Stimulated activated CD4-positive, alpha-beta T cell treated with anti-CD3 and anti-CD28 coated beads, Interleukin-15, amount 100 ng/mL, for 1 hour (primary cell): ENCODE data around the gene MOB2.

Source experiments
- DNase-seq, 2 donors: peaks; one replicate each; pipeline ENCODE4 v3.0.0-alpha.2; 2020; ENCODE audit warnings: low read depth in 1 of 2, low spot score in 1 of 2

The MOB2 gene

GRCh38 chr11:1486054-1486825 lies at the start of gene MOB2:
Gene MOB2, minus strand, starts transcription at chr11:1486779. Its CDS starts 223 bp downstream, at chr11:1486556.
- DNase-seq: no peak

GRCh38 chr11:1534682-1535081 lies 48.1 kb upstream of the MOB2 start:
- DNase-seq: no peak

DNA sequence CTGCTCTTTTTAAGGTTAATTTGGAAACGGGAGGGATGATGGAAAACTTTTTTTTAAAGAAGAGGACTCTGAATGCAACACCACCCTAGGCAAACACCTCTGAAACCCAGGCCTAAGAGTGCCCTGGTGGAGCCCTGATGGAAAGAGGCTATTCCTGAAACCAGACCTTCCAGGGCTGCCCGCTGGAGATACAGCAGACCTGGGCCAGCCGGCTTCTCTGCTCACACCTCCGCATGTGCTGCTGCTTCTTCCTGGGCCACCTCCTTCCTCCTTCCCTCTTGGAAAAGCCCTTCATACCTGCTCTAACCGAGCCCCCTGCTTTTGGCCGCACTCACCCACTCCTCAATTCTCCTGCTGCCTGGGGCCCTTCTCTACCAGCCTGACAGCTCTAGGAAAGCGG lies 47.6 kb upstream of the MOB2 start:
- no peak for DNase-seq

DNA sequence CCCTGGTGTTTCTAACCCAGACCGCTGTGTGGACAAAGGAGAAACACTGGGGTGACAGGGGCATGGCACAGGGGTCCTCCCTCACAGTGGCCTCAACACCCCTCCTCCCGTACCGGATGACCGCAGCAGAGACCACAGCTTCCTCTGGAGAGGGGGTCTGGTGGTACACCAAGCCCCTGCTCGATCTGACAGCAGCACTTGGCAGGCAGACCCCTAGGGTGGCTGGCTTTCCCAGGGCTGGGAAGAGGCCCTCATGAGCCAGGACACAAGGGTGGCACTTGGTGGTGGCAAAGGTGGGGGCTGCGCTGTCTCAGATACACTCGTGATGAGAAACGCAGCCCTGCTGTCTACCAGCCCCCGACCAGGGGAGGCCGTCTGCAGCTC lies 46.8 kb upstream of the MOB2 start:
- DNase-seq: no peak

DNA sequence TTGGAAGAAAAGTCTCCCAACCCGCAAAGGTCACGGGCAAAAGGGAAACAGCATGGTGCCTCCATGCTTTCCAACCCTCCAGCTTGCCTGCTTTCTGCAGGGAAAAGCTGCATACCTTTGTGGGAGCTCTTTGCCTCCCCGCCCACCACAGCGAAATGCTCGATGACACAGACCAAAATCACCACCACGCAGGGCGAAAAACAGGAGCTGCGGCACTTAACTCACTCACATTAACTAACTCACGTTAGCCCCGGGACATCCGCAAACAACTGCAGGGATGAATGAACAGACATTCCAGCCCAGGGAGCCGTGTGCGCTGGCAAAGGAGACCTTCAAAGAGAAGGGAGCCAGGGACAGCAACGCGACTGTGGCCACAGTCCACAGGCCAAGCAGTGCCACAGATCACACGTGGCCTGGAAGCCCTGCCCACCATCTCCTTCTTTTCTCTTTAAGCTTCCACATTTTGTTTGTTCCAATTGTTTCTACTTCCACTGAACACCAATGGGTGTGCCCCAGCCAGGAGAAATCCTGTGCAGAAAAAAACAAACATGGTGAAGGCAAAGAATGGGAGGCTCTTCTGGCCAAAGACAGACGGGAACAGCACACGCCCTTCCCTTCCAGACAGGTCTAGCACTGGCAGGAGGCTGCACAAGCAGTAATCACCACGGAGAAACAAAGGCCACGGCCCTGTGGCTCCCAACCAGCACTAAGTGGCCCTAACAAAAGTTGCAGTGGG lies 46.2 kb upstream of the MOB2 start:
- no peak for DNase-seq

GRCh38 chr11:1532014-1532586 lies 45.5 kb upstream of the MOB2 start:
- DNase-seq: no peak

DNA sequence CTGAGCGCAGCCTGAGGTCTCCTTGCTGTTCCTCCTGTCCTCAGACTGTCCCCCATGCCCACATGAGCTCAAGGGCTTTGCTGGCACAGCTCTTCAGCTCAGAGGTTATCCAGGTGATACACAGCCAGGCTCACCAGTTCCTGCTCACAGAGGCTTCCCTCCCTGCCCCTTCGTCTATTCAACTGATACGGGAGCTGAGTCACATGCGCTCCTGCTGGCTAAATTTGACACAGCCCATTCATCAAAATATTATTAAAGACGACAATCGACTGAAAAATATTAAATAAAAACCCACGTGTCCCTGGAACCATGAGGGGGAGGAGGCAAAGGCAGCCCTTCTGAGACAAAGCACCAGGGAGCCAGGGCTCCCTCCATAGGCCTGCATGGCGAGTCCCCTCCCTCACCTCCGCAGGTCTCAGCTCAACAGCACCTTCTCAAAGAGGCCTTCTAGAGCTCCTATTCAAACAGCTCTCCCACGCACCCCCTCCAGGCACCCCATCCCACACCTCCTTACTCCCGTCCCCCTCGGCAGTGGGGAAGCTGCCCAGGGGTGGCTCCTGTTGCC lies 45.0 kb upstream of the MOB2 start:
- no peak for DNase-seq

GRCh38 chr11:1530686-1531448 lies 44.3 kb upstream of the MOB2 start:
- DNase-seq: no peak

GRCh38 chr11:1529774-1530173 lies 43.2 kb upstream of the MOB2 start:
- DNase-seq: no peak

GRCh38 chr11:1529286-1529685 lies 42.7 kb upstream of the MOB2 start:
- no peak for DNase-seq

GRCh38 chr11:1528710-1529109 lies 42.1 kb upstream of the MOB2 start:
- DNase-seq: no peak

DNA sequence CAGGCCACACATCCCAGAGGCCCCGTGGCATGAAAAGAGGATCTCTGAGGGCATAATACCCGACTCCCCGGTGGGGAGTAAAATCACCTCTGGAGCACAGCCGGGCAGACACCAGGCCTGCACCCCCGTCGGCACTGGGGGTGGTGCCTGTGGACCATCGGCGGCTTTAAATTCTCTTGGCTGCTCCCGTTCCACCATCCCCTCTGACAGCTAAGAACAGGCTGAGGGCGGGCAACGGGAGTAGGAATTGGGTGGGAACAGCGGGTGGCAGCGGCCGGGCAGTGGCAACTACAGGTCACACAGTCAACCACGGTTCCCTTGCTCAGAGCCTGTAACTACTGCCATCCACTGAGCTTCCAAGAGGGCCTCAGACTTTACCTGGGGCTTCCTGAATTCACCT lies 40.2 kb upstream of the MOB2 start:
- DNase-seq: no peak

DNA sequence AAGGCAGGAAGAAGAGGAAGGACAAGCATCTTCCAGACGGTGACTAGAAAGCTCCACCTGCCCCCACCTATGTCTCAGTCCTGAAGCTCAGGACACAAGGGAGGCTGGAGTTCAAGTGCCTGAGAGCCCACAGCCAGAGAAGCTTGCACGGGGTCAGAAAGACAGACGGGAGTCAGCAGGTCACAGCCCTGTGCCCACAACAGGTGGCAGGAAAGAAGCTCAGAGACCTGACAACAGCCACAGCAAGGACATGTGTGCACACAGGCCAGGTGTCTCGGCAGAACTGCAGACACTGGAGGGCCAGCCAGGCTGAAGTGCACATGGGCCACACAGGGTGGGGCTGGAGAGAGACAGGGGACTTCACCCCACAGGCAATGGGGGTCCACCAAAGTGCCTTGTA lies 37.2 kb upstream of the MOB2 start:
- no peak for DNase-seq

- no peak for DNase-seq
Measured at GRCh38 chr11:1523077-1523476, 36.5 kb upstream of the MOB2 start.

DNA sequence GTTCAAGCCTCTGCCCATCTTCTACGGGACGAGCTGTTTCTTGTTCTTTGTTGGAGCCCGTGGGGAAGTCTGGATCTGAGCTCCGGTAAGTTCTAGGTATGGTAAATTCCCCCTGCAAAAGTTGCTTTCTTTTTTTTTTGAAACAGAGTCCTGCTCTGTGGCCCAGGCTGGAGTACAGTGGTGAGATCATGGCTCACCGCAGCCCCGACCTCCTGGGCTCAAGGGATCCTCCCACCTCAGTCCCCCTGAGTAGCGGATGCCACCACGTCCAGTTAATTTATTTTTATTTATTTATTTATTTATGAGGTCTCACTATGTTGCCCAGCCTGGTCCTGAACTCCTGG lies 35.5 kb upstream of the MOB2 start:
- no peak for DNase-seq

DNA sequence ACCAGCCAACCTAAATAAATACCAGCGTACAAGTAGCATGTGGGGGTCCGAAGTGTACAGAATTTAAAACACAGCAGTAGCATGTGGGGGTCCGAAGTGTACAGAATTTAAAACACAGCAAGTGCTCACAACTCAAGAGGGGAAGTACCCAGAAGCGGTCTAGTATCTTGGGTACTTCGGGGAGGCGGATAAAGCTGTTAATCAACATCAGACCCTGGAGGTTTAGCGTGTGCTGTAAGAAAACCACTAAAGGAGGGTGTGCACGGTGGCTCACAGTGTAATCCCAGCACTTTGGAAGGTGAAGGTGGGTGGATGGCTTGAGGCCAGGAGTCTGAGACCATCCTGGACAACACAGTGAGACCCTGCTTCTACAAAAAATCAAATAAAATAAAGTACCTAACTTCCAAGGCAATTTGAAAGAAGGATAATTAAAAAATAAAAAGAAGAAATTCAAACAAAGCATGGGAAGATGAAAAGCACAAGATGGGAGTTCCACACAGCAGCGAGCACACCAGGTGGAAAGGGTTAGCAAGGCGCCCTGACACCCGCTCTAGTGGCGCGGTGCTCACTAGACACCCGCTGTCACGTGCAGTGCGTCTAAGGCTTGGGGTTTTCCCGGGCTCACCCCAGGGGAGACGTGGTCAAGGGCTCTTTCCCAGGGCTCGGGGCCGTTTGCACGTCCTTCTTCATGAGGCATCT lies 35.0 kb upstream of the MOB2 start:
- DNase-seq: no peak

- DNase-seq: no peak
Measured at GRCh38 chr11:1520663-1521267, 34.2 kb upstream of the MOB2 start.

- no peak for DNase-seq
Measured at GRCh38 chr11:1520209-1520662, 33.7 kb upstream of the MOB2 start.

GRCh38 chr11:1519028-1520010 lies 32.7 kb upstream of the MOB2 start:
- no peak for DNase-seq
